ENCODE results near the gene ARHGEF17. TPM values are rescaled to one million over a fixed set of nuclear protein-coding genes. Genes with fewer than 3 reads are reported as not detected.

The ARHGEF17 gene
- total RNA-seq, 3 donors from 2014 or later (not counting 1 experiment from before 2014, with no cell fraction given): 0.02 to 0.88 (median 0.50) TPM

DNA sequence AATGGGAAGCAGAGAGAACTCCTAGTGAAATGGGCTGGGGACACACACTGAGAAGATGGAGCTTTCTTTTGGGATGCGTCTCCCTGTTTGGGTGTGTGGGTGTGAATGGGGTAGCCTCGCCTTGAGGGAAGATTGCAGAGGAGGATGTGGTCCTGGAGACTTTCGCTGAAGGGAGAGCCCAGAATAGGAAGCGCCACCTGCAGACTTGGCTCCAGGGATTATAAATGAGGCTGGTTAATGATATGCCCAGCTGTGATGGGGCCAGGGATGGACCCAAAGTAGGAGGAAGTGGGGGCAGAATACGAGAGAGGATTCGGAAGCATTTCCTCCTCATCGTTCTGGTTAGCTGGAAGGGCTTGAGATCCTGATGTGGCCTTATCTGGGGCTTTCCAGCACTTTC is 81.8 kb downstream of the ARHGEF17 start:
- Histone ChIP-seq H3K27ac (ENCODE audit: low read length) (no peak overlapping the region), H3K4me1 (ENCODE audit: control insufficient read depth, insufficient read depth, low read length) (peaks cover 53% of the 10 kb centered on the region), H3K27me3 (ENCODE audit: control insufficient read depth, insufficient read depth, low read length) (no peaks in the 10 kb centered on the region), H3K36me3 (ENCODE audit: control insufficient read depth, insufficient read depth, low read length) (peaks cover 13% of the 10 kb centered on the region), H3K4me3 (ENCODE audit: low read length) (no peak overlapping the region), H3K9me3 (ENCODE audit: control insufficient read depth, insufficient read depth, low read length) (no peaks in the 10 kb centered on the region)
- ATAC-seq (no peak), DNase-seq (no peak)
- Mint-ChIP-seq H3K27ac (peak overlapping the region; percentile 78 to 85), H3K9me3 (no peaks in the 10 kb centered on the region), H3K4me3 (no peak overlapping the region), H3K27me3 (ENCODE audit: low read depth in 2 of 2) (no peaks in the 10 kb centered on the region), H3K4me1 (peaks cover 34 to 49% of the 10 kb centered on the region in 2 donors), H3K36me3 (no peaks in the 10 kb centered on the region)
- 77% methylated on average over 7 of the region's 7 CpGs for WGBS (ENCODE audit: insufficient coverage)
- TF ChIP-seq, protein P1, sequence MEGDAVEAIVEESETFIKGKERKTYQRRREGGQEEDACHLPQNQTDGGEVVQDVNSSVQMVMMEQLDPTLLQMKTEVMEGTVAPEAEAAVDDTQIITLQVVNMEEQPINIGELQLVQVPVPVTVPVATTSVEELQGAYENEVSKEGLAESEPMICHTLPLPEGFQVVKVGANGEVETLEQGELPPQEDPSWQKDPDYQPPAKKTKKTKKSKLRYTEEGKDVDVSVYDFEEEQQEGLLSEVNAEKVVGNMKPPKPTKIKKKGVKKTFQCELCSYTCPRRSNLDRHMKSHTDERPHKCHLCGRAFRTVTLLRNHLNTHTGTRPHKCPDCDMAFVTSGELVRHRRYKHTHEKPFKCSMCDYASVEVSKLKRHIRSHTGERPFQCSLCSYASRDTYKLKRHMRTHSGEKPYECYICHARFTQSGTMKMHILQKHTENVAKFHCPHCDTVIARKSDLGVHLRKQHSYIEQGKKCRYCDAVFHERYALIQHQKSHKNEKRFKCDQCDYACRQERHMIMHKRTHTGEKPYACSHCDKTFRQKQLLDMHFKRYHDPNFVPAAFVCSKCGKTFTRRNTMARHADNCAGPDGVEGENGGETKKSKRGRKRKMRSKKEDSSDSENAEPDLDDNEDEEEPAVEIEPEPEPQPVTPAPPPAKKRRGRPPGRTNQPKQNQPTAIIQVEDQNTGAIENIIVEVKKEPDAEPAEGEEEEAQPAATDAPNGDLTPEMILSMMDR (IDR thresholded peaks at IDR 0.05): no peak
- intact Hi-C loops (cut with micrococcal nuclease): no loop called here

DNA sequence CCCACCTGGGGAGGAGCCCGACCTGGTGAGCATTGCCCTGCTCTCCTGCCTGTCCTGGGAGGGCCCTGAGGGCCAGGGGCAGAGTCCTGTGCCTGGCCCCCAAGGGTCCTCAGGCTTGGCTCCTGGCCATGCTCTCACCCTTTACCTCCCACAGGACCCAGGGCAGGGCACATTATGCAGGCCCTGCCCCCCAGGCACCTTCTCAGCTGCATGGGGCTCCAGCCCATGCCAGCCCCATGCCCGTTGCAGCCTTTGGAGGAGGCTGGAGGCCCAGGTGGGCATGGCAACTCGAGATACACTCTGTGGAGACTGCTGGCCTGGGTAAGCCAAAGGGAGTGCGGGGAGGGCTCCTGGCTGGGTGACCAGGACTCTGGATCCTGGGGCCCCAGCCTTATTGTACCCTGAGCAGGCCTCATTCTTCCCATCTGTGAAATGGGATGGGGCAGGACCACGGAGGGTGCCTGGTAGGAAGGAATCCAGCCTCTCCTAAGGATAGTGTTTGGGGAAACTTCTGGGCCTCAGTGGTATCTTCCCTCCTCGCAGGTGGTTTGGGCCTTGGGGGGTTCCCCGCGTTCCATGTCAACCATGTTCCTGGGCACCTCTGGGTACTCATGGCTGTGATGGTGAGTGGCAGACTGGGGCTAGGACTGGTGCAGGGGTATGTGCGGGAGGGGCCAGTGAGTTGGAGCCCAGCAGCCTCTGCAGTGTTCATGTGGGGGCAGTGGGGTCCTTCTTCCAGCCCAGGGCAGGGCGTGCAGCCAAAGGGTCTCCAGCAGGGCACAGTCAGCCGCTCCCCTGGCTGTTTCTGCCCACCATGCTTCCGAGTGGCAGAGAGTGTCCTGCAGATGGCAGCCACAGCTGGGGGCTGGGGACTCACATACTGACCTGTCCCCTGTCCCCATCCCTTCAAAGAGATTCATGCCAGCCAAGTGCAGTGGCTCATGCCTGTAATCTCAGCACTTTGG is 82.8 kb downstream of the ARHGEF17 start:
- TF ChIP-seq, protein P1 (IDR thresholded peaks at IDR 0.05): no peak
- H3K4me1 Mint-ChIP-seq: peaks cover 24 to 39% of the 10 kb centered on the region in 2 donors
- H3K4me3 ChIP-seq (ENCODE audit: low read length): no peak overlapping the region
- WGBS (ENCODE audit: insufficient coverage): 97% methylated on average over 12 of the region's 12 CpGs
- H3K27ac ChIP-seq (ENCODE audit: low read length): no peak overlapping the region
- H3K36me3 ChIP-seq (ENCODE audit: control insufficient read depth, insufficient read depth, low read length): peaks cover 18% of the 10 kb centered on the region
- H3K27ac Mint-ChIP-seq: peak overlapping the region in 1 of 2 donors; percentile 85
- no peaks in the 10 kb centered on the region for H3K36me3 Mint-ChIP-seq
- H3K27me3 Mint-ChIP-seq (ENCODE audit: low read depth in 2 of 2): no peaks in the 10 kb centered on the region
- no peak for DNase-seq
- no peaks in the 10 kb centered on the region for H3K9me3 Mint-ChIP-seq
- peaks cover 43% of the 10 kb centered on the region for H3K4me1 ChIP-seq (ENCODE audit: control insufficient read depth, insufficient read depth, low read length)
- no peaks in the 10 kb centered on the region for H3K9me3 ChIP-seq (ENCODE audit: control insufficient read depth, insufficient read depth, low read length)
- H3K27me3 ChIP-seq (ENCODE audit: control insufficient read depth, insufficient read depth, low read length): no peaks in the 10 kb centered on the region
- intact Hi-C loops (cut with micrococcal nuclease): no loop called here
- no peak for ATAC-seq
- no peak overlapping the region for H3K4me3 Mint-ChIP-seq

DNA sequence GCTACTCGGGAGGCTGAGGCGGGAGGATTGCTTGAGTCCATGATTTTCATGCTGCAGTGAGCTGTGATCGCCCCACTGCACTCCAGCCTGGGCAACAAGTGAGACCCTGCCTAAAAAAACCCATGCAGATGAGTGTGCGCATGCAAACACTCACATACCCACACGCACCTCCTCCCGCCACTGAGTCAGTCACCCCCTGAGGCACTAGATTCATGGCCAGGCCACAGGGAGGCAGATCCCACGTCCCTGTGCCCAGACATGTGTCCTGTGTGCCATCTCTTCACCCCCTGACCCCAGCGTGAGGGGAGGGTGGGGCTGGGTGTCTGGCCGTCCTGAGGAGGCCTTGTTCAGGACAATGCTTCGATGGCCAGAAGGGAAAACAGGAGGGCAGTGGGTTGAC is 83.6 kb downstream of the ARHGEF17 start:
- DNase-seq (no peak), ATAC-seq (no peak)
- Histone ChIP-seq H3K36me3 (ENCODE audit: control insufficient read depth, insufficient read depth, low read length) (peaks cover 18% of the 10 kb centered on the region), H3K4me1 (ENCODE audit: control insufficient read depth, insufficient read depth, low read length) (peaks cover 35% of the 10 kb centered on the region), H3K27ac (ENCODE audit: low read length) (no peak overlapping the region), H3K4me3 (ENCODE audit: low read length) (no peak overlapping the region), H3K27me3 (ENCODE audit: control insufficient read depth, insufficient read depth, low read length) (no peaks in the 10 kb centered on the region), H3K9me3 (ENCODE audit: control insufficient read depth, insufficient read depth, low read length) (no peaks in the 10 kb centered on the region)
- TF ChIP-seq, protein P1 (IDR thresholded peaks at IDR 0.05): no peak
- H3K36me3 Mint-ChIP-seq: no peaks in the 10 kb centered on the region
- 95% methylated on average over 10 of the region's 10 CpGs for WGBS (ENCODE audit: insufficient coverage)
- intact Hi-C loops (cut with micrococcal nuclease): loop anchor here (2.0 kb wide), 1 partner anchor 15 kb away; the partner anchor contains the start of gene RELT
- H3K4me1 Mint-ChIP-seq: peaks cover 23 to 33% of the 10 kb centered on the region in 2 donors
- H3K27ac Mint-ChIP-seq: peak overlapping the region in 1 of 2 donors; percentile 85
- no peaks in the 10 kb centered on the region for H3K9me3 Mint-ChIP-seq
- H3K27me3 Mint-ChIP-seq (ENCODE audit: low read depth in 2 of 2): no peaks in the 10 kb centered on the region
- H3K4me3 Mint-ChIP-seq: no peak overlapping the region

Data from natural killer cell (primary cell).